H1 (cell line): ENCODE data around the gene MAP7. TPM values are rescaled to one million over a fixed set of nuclear protein-coding genes. Genes with fewer than 3 reads are reported as not detected.

ENCODE experiments used
- CTCF ChIA-PET: fragments of 300-600 bp; sonication (Branson Sonifier 250); formaldehyde crosslinking; loops from one replicate; lab custom pipeline; 2021; ENCODE audit not compliant: partially characterized antibody; lab: Charles Lee
- POLR2A ChIA-PET: fragments of 300-600 bp; sonication (Branson Sonifier 250); formaldehyde crosslinking; loops from one replicate; lab custom pipeline; 2021; ENCODE audit warnings: inconsistent platforms; ENCODE audit not compliant: partially characterized antibody; lab: Charles Lee
- DNase-seq, 2 experiments: peaks; one replicate each; pipeline versions ENCODE4 v3.0.0 to v3.0.0-alpha.2; 2010 to 2022; ENCODE audit warnings: low spot score in 2 of 2, low read depth in 1 of 2, mixed read lengths in 1 of 2
- FAIRE-seq: peaks from 2 replicates; lab custom pipeline; 2011; peaks lifted over from hg19 to GRCh38; lab: Jason Lieb, UNC
- H2AFZ ChIP-seq: 2 replicates; pipeline ENCODE4 v1.8.1; 2012; ENCODE audit warnings: low read length, inconsistent platforms
- H2AK5ac ChIP-seq: 2 replicates; pipeline ENCODE4 v1.6.1; 2013; ENCODE audit warnings: low read depth, low read length
- H2BK120ac ChIP-seq: replicated peaks from 2 replicates; pipeline ENCODE3; 2013; ENCODE audit warnings: low read depth, low read length, inconsistent platforms
- H2BK12ac ChIP-seq: 2 replicates; pipeline ENCODE4 v1.6.1; 2013; ENCODE audit warnings: low read depth, low read length
- H2BK15ac ChIP-seq: 2 replicates; pipeline ENCODE4 v1.6.1; 2013; ENCODE audit warnings: low read length
- H2BK20ac ChIP-seq: 2 replicates; pipeline ENCODE4 v1.6.1; 2013; ENCODE audit warnings: low read length
- H2BK5ac ChIP-seq: 2 replicates; pipeline ENCODE4 v1.6.1; 2013; ENCODE audit warnings: low read depth, low read length
- H3K14ac ChIP-seq: 2 replicates; pipeline ENCODE4 v1.6.1; 2013; ENCODE audit warnings: inconsistent platforms; ENCODE audit not compliant: insufficient read length
- H3K18ac ChIP-seq: 2 replicates; pipeline ENCODE4 v1.6.1; 2013; ENCODE audit warnings: low read length; ENCODE audit errors: extremely low read depth
- H3K23ac ChIP-seq: 2 replicates; pipeline ENCODE4 v1.6.1; 2013; ENCODE audit warnings: inconsistent platforms; ENCODE audit not compliant: insufficient read length
- H3K23me2 ChIP-seq: 2 replicates; pipeline ENCODE4 v1.6.1; 2013; ENCODE audit warnings: low read depth, low read length
- H3K27ac ChIP-seq: 2 replicates; pipeline ENCODE4 v1.6.1; 2011; ENCODE audit warnings: low read depth, low read length, inconsistent platforms
- H3K27me3 ChIP-seq, 4 experiments: replicated peaks in 1 of 4; 1 replicate in 1 of 4; 2 replicates in 3 of 4; pipeline versions ENCODE4 v1.6.1 to v1.8.1; 2011 to 2013; ENCODE audit warnings: low read length in 3 of 4, mild to moderate bottlenecking in 3 of 4, inconsistent platforms in 2 of 4, mixed read lengths in 2 of 4, moderate library complexity in 1 of 4; ENCODE audit not compliant: control insufficient read depth in 3 of 4, insufficient read depth in 3 of 4; ENCODE audit errors: extremely low read depth in 1 of 4
- H3K36me3 ChIP-seq, 4 experiments: 2 replicates each; pipeline versions ENCODE4 v1.6.1 to v1.8.1; 2011 to 2013; ENCODE audit warnings: mild to moderate bottlenecking in 4 of 4, low read length in 3 of 4, moderate library complexity in 2 of 4, control low read depth in 1 of 4, inconsistent platforms in 1 of 4; ENCODE audit not compliant: insufficient read depth in 4 of 4, control insufficient read depth in 2 of 4
- H3K4ac ChIP-seq: replicated peaks from 2 replicates; pipeline ENCODE3; 2013; ENCODE audit warnings: low read length, low read depth, mixed read lengths, inconsistent platforms; ENCODE audit not compliant: insufficient read length
- H3K4me1 ChIP-seq, 4 experiments: replicated peaks in 1 of 4; 1 replicate in 1 of 4; 2 replicates in 3 of 4; pipeline versions ENCODE4 v1.6.1 to v1.8.1; 2011 to 2013; ENCODE audit warnings: low read length in 3 of 4, inconsistent platforms in 2 of 4, mixed read lengths in 1 of 4; ENCODE audit not compliant: insufficient read depth in 4 of 4, control insufficient read depth in 3 of 4
- H3K4me2 ChIP-seq, 2 experiments: 2 replicates each; pipeline versions ENCODE4 v1.6.1 to v1.8.1; 2011 to 2013; ENCODE audit warnings: low read depth in 2 of 2, low read length in 2 of 2, control low read depth in 1 of 2, inconsistent platforms in 1 of 2, mild to moderate bottlenecking in 1 of 2; ENCODE audit not compliant: insufficient read depth in 1 of 2
- H3K4me3 ChIP-seq, 4 experiments: fragments of 200-600, 300-600 bp in 1 of 4; sonication (generic), shearing (Covaris generic), sonication (Bioruptor Twin) in 1 of 4; 2 replicates each; pipeline versions ENCODE4 v1.5.1 to v1.8.1; 2011 to 2016; ENCODE audit warnings: low read length in 4 of 4, low read depth in 3 of 4, control low read depth in 2 of 4, inconsistent platforms in 2 of 4, mild to moderate bottlenecking in 2 of 4, mixed read lengths in 1 of 4, moderate library complexity in 1 of 4; ENCODE audit not compliant: insufficient read depth in 2 of 4; ENCODE audit errors: extremely low read depth in 1 of 4
- H3K56ac ChIP-seq: replicated peaks from 2 replicates; pipeline ENCODE3; 2013; ENCODE audit warnings: low read depth, mild to moderate bottlenecking, mixed read lengths, low read length, inconsistent platforms; ENCODE audit not compliant: insufficient read length
- H3K79me1 ChIP-seq: 2 replicates; pipeline ENCODE4 v1.6.1; 2013; ENCODE audit warnings: low read depth, low read length, control low read depth
- H3K79me2 ChIP-seq, 2 experiments: 2 replicates each; pipeline versions ENCODE4 v1.6.1 to v1.8.1; 2012 to 2013; ENCODE audit warnings: low read length in 2 of 2, mild to moderate bottlenecking in 2 of 2, inconsistent platforms in 1 of 2; ENCODE audit not compliant: insufficient read depth in 2 of 2, control insufficient read depth in 1 of 2
- H3K9ac ChIP-seq, 4 experiments: replicated peaks in 1 of 4; 1 replicate in 1 of 4; 2 replicates in 3 of 4; pipeline versions ENCODE4 v1.6.1 to v1.8.1; 2011 to 2013; ENCODE audit warnings: low read depth in 3 of 4, low read length in 3 of 4, control low read depth in 2 of 4, mild to moderate bottlenecking in 2 of 4, moderate library complexity in 2 of 4, inconsistent platforms in 1 of 4; ENCODE audit errors: extremely low read depth in 1 of 4
- H3K9me3 ChIP-seq, 2 experiments: 2 replicates each; pipeline versions ENCODE4 v1.6.1 to v1.8.1; 2012 to 2013; ENCODE audit warnings: mild to moderate bottlenecking in 2 of 2, moderate library complexity in 2 of 2, control low read depth in 1 of 2, inconsistent platforms in 1 of 2, low read depth in 1 of 2, low read length in 1 of 2, mixed read lengths in 1 of 2; ENCODE audit not compliant: insufficient read depth in 2 of 2
- H4K20me1 ChIP-seq, 2 experiments: replicated peaks in 1 of 2; 2 replicates each; pipeline versions ENCODE3 to v1.8.1; 2011 to 2013; ENCODE audit warnings: inconsistent platforms in 2 of 2, low read length in 2 of 2, mild to moderate bottlenecking in 1 of 2; ENCODE audit not compliant: insufficient read depth in 2 of 2, control insufficient read depth in 1 of 2
- H4K5ac ChIP-seq: 2 replicates; pipeline ENCODE4 v1.6.1; 2013; ENCODE audit warnings: low read length, low read depth, mixed read lengths, inconsistent platforms; ENCODE audit not compliant: insufficient read length
- H4K8ac ChIP-seq: 2 replicates; pipeline ENCODE4 v1.8.0; 2013; ENCODE audit warnings: mild to moderate bottlenecking, moderate library complexity, low read length, inconsistent platforms; ENCODE audit not compliant: insufficient read depth; ENCODE audit errors: extremely low read depth
- H4K91ac ChIP-seq: replicated peaks from 2 replicates; pipeline ENCODE3; 2013; ENCODE audit warnings: low read length, mixed read lengths, inconsistent platforms; ENCODE audit not compliant: insufficient read length
- HDAC2 ChIP-seq, 2 experiments: fragments of 300-600 bp in 1 of 2; sonication (generic) in 1 of 2; IDR thresholded peaks; 2 replicates each; pipeline ENCODE4 v1.6.1; 2011 to 2012; ENCODE audit warnings: low read depth in 2 of 2, low read length in 2 of 2, mild to moderate bottlenecking in 2 of 2, moderate library complexity in 2 of 2, borderline replicate concordance in 1 of 2, inconsistent platforms in 1 of 2
- POU5F1 ChIP-seq: IDR thresholded peaks from 2 replicates; pipeline ENCODE4 v1.6.1; 2011; ENCODE audit warnings: low read depth, mild to moderate bottlenecking, low read length, moderate library complexity
- WGBS, 2 experiments: shearing (Covaris generic) in 1 of 2; methylation state at CpG; one replicate each; pipeline versions ENCODE4 v1.1.6 to v1.1.7; 2013 to 2015; ENCODE audit warnings: low lambda C conversion rate in 2 of 2, mixed read lengths in 2 of 2, inconsistent platforms in 1 of 2, low coverage in 1 of 2, missing lambda C conversion rate in 1 of 2; ENCODE audit not compliant: insufficient replicate concordance in 2 of 2, insufficient coverage in 1 of 2, insufficient read length in 1 of 2; ENCODE audit errors: extremely low coverage in 1 of 2, missing lambda C conversion rate in 1 of 2; 5-methylcytosine and 5-hydroxymethylcytosine counted together
- polyA plus RNA-seq, 7 experiments: library from polyadenylated mRNA; depleted of rRNA in 3 of 7; stranded (reverse) in 5 of 7; unstranded in 2 of 7; fragments of >200 nt in 5 of 7; fragments of 200-250 nt in 2 of 7; gene quantifications; 1 replicate in 5 of 7; 2 replicates in 1 of 7; 4 replicates in 1 of 7; pipeline versions ENCODE4 v1.2.1 to v1.2.3, GENCODE V29; 2011 to 2013; ENCODE audit warnings: missing spikeins in 2 of 7, mixed read lengths in 2 of 7
- total RNA-seq: library from RNA; stranded (reverse); fragmentation: NEBNext Ultra II Directional; extraction: Animal tissue kit (Norgen Biotek cat#: 25700); gene quantifications from 2 replicates; pipeline ENCODE4 v1.2.1, GENCODE V29; 2021

Gene MAP7
- total and polyA plus RNA-seq, 2 of the 8 experiments (the other 6 are each of a cell fraction or from before 2014, with no cell fraction given): 13.5 to 66.9 TPM

DNA sequence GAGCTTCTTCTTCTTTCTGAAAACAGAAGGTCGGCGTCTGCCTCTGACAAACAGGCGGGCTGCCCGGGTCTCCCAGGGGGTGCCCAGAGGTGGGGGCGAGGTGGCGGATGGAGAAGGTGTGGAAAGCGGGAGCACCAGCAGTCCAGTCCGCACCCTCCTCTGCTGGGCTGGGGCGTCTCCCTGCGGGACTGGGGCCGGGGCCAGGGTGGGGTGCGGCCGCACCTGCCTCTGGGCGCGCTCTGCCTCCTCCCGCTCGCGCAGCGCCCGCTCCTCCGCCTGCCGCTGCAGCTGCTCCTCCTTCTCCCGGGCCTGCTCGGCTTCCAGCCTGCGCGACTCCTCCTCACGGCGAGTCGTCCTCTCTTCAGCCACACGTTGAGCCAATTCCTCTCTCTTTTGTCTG is 189.4 kb downstream of the MAP7 start:
- no peak overlapping the region for H3K18ac ChIP-seq
- no peaks in the 10 kb centered on the region for H3K23me2 ChIP-seq
- no peak for TF ChIP-seq HDAC2 (IDR thresholded peaks at IDR 0.05; ENCODE audit: borderline replicate concordance in 1 of 2, low read depth in 2 of 2, low read length in 2 of 2)
- TF ChIP-seq POU5F1: no peak
- DNase-seq: no peak
- H4K91ac ChIP-seq: no peak overlapping the region
- no peak for FAIRE-seq
- H3K79me2 ChIP-seq: no peaks in the 10 kb centered on the region
- H2BK5ac ChIP-seq: no peak overlapping the region
- no peaks in the 10 kb centered on the region for H3K27me3 ChIP-seq
- H3K4ac ChIP-seq: no peak overlapping the region
- ChIA-PET POLR2A (no interaction called here), CTCF (interaction anchor here (1.4 to 1.8 kb wide), 2 partner anchors 9 to 186 kb away, joined by 3 to 7 read pairs; no protein-coding TSS in a partner anchor)
- H3K14ac ChIP-seq: no peak overlapping the region
- H4K5ac ChIP-seq: no peak overlapping the region
- H2AFZ ChIP-seq: no peak overlapping the region
- H3K4me2 ChIP-seq: no peak overlapping the region
- H2BK12ac ChIP-seq: no peak overlapping the region
- H4K20me1 ChIP-seq: no peaks in the 10 kb centered on the region
- H3K23ac ChIP-seq: no peak overlapping the region
- 87% methylated on average over 18 of the region's 30 CpGs; no CpG with 5 or more reads in 1 of the 2 experiments for WGBS, 2 experiments
- H2BK120ac ChIP-seq: no peak overlapping the region
- H3K36me3 ChIP-seq: peaks cover 3 to 58% (median 34%) of the 10 kb centered on the region in 4 experiments
- H4K8ac ChIP-seq: no peak overlapping the region
- no peaks in the 10 kb centered on the region for H3K9me3 ChIP-seq
- no peaks in the 10 kb centered on the region for H3K79me1 ChIP-seq
- no peak overlapping the region for H3K56ac ChIP-seq
- no peak overlapping the region for H3K27ac ChIP-seq
- no peak overlapping the region for H2BK15ac ChIP-seq
- H2BK20ac ChIP-seq: no peak overlapping the region
- no peaks in the 10 kb centered on the region for H3K4me1 ChIP-seq
- no peak overlapping the region for H3K4me3 ChIP-seq
- no peak overlapping the region for H3K9ac ChIP-seq
- H2AK5ac ChIP-seq: no peak overlapping the region
